ENCODE data around the gene DIRAS3. TPM values are rescaled to one million over a fixed set of nuclear protein-coding genes. Genes with fewer than 3 reads are reported as not detected.

DIRAS3 gene
- total and polyA plus RNA-seq, 4 donors, result 0.92 to 2.3 (median 1.9) TPM; not detected in 1

DNA sequence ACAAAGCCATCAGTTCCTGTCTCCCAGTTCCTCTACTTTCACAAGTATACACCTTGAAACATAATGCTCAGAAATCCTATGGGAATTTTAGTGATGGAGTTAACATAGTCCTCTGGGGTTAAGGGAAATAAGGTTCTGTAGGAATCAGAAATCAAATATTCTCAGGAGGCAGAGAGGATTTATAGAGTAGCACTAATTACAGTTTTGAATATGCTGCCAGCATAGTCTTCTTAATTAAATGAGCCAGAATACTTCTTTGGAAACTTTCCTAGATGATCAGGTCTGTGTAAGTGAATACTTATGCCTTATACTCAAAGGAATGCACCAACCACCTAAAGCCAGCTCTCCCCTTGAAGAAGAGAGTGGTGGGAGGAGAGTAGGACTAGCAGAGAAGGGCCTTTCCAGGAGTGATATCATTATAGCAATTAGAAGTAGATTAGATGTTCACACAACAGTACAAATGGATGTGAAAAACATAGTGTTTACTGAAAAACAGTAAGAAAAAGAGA is 31.4 kb upstream of the DIRAS3 start:
- H3K27me3 ChIP-seq (ENCODE audit: control insufficient read depth in 4 of 4, insufficient read depth in 4 of 4, low read length in 3 of 4), result no peaks in the 10 kb centered on the region
- no peaks in the 10 kb centered on the region for H3K9me3 ChIP-seq (ENCODE audit: control insufficient read depth in 4 of 4, low read length in 3 of 4)
- no peak overlapping the region for H3K9ac ChIP-seq (ENCODE audit: low read depth in 1 of 2, low read length in 2 of 2)
- no peaks in the 10 kb centered on the region for H3K4me1 ChIP-seq (ENCODE audit: control insufficient read depth in 4 of 4, insufficient read depth in 4 of 4, low read length in 3 of 4)
- H3K27ac ChIP-seq (ENCODE audit: low read depth in 1 of 2, low read length in 2 of 2), result no peak overlapping the region
- H3K36me3 ChIP-seq (ENCODE audit: control insufficient read depth in 4 of 4, insufficient read depth in 3 of 4, low read depth in 1 of 4, low read length in 3 of 4), result no peaks in the 10 kb centered on the region
- H3K4me3 ChIP-seq (ENCODE audit: low read depth in 1 of 3, low read length in 3 of 3), result no peak overlapping the region
- no peak for DNase-seq (ENCODE audit: low spot score)
- no peak for TF ChIP-seq GABPA (IDR thresholded peaks at IDR 0.05 in 1 of 2, conservative IDR thresholded peaks at IDR 0.05 in 1 of 2)
- TF ChIP-seq, protein P1, sequence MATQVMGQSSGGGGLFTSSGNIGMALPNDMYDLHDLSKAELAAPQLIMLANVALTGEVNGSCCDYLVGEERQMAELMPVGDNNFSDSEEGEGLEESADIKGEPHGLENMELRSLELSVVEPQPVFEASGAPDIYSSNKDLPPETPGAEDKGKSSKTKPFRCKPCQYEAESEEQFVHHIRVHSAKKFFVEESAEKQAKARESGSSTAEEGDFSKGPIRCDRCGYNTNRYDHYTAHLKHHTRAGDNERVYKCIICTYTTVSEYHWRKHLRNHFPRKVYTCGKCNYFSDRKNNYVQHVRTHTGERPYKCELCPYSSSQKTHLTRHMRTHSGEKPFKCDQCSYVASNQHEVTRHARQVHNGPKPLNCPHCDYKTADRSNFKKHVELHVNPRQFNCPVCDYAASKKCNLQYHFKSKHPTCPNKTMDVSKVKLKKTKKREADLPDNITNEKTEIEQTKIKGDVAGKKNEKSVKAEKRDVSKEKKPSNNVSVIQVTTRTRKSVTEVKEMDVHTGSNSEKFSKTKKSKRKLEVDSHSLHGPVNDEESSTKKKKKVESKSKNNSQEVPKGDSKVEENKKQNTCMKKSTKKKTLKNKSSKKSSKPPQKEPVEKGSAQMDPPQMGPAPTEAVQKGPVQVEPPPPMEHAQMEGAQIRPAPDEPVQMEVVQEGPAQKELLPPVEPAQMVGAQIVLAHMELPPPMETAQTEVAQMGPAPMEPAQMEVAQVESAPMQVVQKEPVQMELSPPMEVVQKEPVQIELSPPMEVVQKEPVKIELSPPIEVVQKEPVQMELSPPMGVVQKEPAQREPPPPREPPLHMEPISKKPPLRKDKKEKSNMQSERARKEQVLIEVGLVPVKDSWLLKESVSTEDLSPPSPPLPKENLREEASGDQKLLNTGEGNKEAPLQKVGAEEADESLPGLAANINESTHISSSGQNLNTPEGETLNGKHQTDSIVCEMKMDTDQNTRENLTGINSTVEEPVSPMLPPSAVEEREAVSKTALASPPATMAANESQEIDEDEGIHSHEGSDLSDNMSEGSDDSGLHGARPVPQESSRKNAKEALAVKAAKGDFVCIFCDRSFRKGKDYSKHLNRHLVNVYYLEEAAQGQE (IDR thresholded peaks at IDR 0.05), result no peak
- TF ChIP-seq, protein P2, sequence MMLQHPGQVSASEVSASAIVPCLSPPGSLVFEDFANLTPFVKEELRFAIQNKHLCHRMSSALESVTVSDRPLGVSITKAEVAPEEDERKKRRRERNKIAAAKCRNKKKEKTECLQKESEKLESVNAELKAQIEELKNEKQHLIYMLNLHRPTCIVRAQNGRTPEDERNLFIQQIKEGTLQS (IDR thresholded peaks at IDR 0.05), result no peak
- no peak for TF ChIP-seq RAD21 (IDR thresholded peaks at IDR 0.05)
- TF ChIP-seq FOXA2 (IDR thresholded peaks at IDR 0.05), result no peak
- TF ChIP-seq EGR1 (IDR thresholded peaks at IDR 0.05; ENCODE audit: low read depth in 2 of 2), result no peak
- no peak for TF ChIP-seq NR2F2 (IDR thresholded peaks at IDR 0.05)
- TF ChIP-seq FOXA1 (IDR thresholded peaks at IDR 0.05), result no peak
- no peak for TF ChIP-seq RXRA (IDR thresholded peaks at IDR 0.05)
- TF ChIP-seq, protein P3, sequence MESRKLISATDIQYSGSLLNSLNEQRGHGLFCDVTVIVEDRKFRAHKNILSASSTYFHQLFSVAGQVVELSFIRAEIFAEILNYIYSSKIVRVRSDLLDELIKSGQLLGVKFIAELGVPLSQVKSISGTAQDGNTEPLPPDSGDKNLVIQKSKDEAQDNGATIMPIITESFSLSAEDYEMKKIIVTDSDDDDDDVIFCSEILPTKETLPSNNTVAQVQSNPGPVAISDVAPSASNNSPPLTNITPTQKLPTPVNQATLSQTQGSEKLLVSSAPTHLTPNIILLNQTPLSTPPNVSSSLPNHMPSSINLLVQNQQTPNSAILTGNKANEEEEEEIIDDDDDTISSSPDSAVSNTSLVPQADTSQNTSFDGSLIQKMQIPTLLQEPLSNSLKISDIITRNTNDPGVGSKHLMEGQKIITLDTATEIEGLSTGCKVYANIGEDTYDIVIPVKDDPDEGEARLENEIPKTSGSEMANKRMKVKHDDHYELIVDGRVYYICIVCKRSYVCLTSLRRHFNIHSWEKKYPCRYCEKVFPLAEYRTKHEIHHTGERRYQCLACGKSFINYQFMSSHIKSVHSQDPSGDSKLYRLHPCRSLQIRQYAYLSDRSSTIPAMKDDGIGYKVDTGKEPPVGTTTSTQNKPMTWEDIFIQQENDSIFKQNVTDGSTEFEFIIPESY (IDR thresholded peaks at IDR 0.05), result no peak
- no peak for TF ChIP-seq SP1 (IDR thresholded peaks at IDR 0.05)
- no peak for TF ChIP-seq HNF4A (conservative IDR thresholded peaks at IDR 0.05)
- no peak for TF ChIP-seq YY1 (IDR thresholded peaks at IDR 0.05)
- no peak for TF ChIP-seq JUND (IDR thresholded peaks at IDR 0.05)
- TF ChIP-seq, protein P4, sequence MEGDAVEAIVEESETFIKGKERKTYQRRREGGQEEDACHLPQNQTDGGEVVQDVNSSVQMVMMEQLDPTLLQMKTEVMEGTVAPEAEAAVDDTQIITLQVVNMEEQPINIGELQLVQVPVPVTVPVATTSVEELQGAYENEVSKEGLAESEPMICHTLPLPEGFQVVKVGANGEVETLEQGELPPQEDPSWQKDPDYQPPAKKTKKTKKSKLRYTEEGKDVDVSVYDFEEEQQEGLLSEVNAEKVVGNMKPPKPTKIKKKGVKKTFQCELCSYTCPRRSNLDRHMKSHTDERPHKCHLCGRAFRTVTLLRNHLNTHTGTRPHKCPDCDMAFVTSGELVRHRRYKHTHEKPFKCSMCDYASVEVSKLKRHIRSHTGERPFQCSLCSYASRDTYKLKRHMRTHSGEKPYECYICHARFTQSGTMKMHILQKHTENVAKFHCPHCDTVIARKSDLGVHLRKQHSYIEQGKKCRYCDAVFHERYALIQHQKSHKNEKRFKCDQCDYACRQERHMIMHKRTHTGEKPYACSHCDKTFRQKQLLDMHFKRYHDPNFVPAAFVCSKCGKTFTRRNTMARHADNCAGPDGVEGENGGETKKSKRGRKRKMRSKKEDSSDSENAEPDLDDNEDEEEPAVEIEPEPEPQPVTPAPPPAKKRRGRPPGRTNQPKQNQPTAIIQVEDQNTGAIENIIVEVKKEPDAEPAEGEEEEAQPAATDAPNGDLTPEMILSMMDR (IDR thresholded peaks at IDR 0.05; ENCODE audit: low read depth, low read length, missing input control), result no peak
- TF ChIP-seq, protein P5, sequence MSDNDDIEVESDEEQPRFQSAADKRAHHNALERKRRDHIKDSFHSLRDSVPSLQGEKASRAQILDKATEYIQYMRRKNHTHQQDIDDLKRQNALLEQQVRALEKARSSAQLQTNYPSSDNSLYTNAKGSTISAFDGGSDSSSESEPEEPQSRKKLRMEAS (IDR thresholded peaks at IDR 0.05), result no peak

DNA sequence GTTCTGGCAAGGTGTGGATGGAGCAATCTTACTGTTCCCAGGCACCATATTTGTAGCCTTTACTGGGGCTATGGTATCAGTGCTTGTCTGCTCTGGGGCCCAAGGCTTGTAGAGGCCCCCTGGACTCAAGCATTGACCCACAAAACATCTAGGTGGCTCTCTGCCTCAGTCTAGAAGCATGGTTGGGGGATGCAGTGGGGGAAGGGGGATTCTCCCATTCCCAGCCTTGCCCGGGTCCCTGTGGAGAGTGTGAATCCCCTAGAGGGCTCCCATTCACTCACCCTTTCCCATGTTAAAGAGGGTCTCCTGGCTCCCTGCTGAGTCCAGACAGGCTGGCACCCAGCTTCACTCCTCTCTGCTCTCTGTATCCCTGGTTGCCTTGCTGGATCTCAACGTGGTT is 28.2 kb upstream of the DIRAS3 start:
- TF ChIP-seq YY1 (IDR thresholded peaks at IDR 0.05) (no peak), FOXA1 (IDR thresholded peaks at IDR 0.05) (no peak), GABPA (IDR thresholded peaks at IDR 0.05 in 1 of 2, conservative IDR thresholded peaks at IDR 0.05 in 1 of 2) (no peak), TAF1 (conservative IDR thresholded peaks at IDR 0.05) (no peak), NR2F2 (IDR thresholded peaks at IDR 0.05) (no peak), HNF4G (IDR thresholded peaks at IDR 0.05) (no peak), JUND (IDR thresholded peaks at IDR 0.05) (no peak), HNF4A (conservative IDR thresholded peaks at IDR 0.05) (no peak)
- TF ChIP-seq, protein P3 (IDR thresholded peaks at IDR 0.05), result no peak
- TF ChIP-seq, protein P4 (IDR thresholded peaks at IDR 0.05; ENCODE audit: low read depth, low read length, missing input control), result no peak
- TF ChIP-seq, protein P2 (IDR thresholded peaks at IDR 0.05), result no peak
- TF ChIP-seq, protein P5 (IDR thresholded peaks at IDR 0.05), result no peak
- H3K9me3 ChIP-seq (ENCODE audit: control insufficient read depth in 4 of 4, low read length in 3 of 4), result no peaks in the 10 kb centered on the region
- WGBS, result 78% methylated on average over 2 of the region's 2 CpGs
- DNase-seq (ENCODE audit: low spot score), result no peak
- H3K4me1 ChIP-seq (ENCODE audit: control insufficient read depth in 4 of 4, insufficient read depth in 4 of 4, low read length in 3 of 4), result no peaks in the 10 kb centered on the region
- no peak overlapping the region for H3K4me3 ChIP-seq (ENCODE audit: low read depth in 1 of 3, low read length in 3 of 3)
- no peaks in the 10 kb centered on the region for H3K27me3 ChIP-seq (ENCODE audit: control insufficient read depth in 4 of 4, insufficient read depth in 4 of 4, low read length in 3 of 4)
- no peak overlapping the region for H3K27ac ChIP-seq (ENCODE audit: low read depth in 1 of 2, low read length in 2 of 2)
- H3K36me3 ChIP-seq (ENCODE audit: control insufficient read depth in 4 of 4, insufficient read depth in 3 of 4, low read depth in 1 of 4, low read length in 3 of 4), result no peaks in the 10 kb centered on the region
- no peak overlapping the region for H3K9ac ChIP-seq (ENCODE audit: low read depth in 1 of 2, low read length in 2 of 2)
